ENCODE measurements around the gene LMNTD2. TPM values are rescaled to one million over a fixed set of nuclear protein-coding genes. Genes with fewer than 3 reads are reported as not detected.

The LMNTD2 gene
- total RNA-seq, 1 donor from 2014 or later = 4.2 TPM

DNA sequence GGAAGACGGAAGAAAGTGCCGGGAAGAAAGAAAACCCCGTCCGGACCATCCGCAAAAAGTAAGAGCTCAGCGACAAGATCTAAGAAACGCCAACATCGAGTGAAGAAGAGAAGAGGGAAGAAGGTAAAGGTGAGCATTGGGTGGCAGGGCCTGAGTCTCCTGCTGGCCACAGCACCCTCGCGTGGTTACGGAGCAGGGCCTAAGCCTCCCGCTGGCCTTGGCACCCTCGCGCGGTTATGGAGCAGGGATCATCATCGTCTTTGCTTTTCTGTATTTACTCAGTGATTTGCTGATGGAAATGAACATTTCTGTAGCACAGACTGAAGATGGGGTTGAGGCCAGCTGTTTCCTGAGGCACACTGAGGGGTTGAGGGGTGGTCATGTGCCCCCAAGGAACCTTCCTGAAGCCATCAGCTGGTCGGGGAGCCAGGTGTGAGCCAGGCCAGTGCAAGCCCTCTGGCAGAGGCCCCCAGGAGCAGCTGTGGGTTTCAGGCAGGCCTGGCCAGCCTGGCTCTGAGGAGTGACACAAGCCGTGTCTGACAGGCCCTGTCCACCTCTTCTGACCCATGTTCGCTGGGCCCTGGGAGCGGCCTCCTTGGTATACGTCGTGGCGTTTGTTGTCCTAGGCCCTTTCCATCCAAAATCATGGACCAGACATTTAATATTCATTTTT lies 41.2 kb upstream of the LMNTD2 start:
- Mint-ChIP-seq H3K27me3 (ENCODE audit: unreplicated experiment) (peaks cover 4% of the 10 kb centered on the region), H3K36me3 (ENCODE audit: low read depth, unreplicated experiment) (peaks cover 29% of the 10 kb centered on the region)
- no peak for DNase-seq (ENCODE audit: low spot score)

DNA sequence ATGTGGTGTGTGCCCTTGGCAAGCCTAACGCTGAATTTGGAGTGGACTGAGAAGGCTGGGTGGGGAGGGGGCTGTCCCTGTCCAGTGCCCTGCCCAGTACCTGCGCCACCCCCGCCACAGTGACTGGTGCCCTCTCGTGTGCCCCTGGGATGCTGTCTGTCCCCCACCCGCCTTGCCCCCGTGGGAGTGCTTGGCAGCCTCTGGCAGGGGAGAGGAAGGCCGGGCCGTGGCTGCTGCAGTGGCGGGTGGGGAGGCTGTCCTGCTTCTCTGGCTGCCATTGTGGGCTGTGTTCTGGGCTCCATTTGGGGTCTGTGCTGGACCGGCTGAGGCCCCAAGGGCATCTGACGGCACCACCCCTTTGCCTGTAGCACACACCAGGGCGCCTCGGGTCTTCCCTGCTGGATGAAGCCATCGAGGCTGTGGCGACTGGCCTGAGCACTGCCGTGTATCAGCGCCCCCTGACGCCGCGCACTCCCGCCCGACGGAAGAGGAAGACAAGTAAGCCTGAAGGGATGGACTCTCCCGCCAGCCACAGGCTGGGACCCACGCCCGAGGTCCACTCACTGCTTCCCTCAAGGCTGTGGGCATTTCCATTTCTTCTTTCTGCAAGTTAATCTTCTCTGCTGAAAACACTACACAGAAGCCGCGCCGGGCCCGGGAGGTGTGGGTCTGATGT lies 37.6 kb upstream of the LMNTD2 start:
- Mint-ChIP-seq H3K4me1 (ENCODE audit: unreplicated experiment) (no peaks in the 10 kb centered on the region), H3K27ac (ENCODE audit: unreplicated experiment) (no peak overlapping the region), H3K36me3 (ENCODE audit: low read depth, unreplicated experiment) (peaks cover 32% of the 10 kb centered on the region), H3K9me3 (ENCODE audit: unreplicated experiment) (no peaks in the 10 kb centered on the region), H3K4me3 (ENCODE audit: unreplicated experiment) (no peak overlapping the region), H3K27me3 (ENCODE audit: unreplicated experiment) (peaks cover 6% of the 10 kb centered on the region)
- TF ChIP-seq, protein P1, sequence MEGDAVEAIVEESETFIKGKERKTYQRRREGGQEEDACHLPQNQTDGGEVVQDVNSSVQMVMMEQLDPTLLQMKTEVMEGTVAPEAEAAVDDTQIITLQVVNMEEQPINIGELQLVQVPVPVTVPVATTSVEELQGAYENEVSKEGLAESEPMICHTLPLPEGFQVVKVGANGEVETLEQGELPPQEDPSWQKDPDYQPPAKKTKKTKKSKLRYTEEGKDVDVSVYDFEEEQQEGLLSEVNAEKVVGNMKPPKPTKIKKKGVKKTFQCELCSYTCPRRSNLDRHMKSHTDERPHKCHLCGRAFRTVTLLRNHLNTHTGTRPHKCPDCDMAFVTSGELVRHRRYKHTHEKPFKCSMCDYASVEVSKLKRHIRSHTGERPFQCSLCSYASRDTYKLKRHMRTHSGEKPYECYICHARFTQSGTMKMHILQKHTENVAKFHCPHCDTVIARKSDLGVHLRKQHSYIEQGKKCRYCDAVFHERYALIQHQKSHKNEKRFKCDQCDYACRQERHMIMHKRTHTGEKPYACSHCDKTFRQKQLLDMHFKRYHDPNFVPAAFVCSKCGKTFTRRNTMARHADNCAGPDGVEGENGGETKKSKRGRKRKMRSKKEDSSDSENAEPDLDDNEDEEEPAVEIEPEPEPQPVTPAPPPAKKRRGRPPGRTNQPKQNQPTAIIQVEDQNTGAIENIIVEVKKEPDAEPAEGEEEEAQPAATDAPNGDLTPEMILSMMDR (IDR thresholded peaks at IDR 0.05; ENCODE audit: unreplicated experiment) = no peak
- no peak for DNase-seq (ENCODE audit: low spot score)

More for the DNA sequence above, 41.2 kb upstream of the LMNTD2 start:
- no peaks in the 10 kb centered on the region for H3K9me3 Mint-ChIP-seq (ENCODE audit: unreplicated experiment)
- no peak overlapping the region for H3K27ac Mint-ChIP-seq (ENCODE audit: unreplicated experiment)
- TF ChIP-seq, protein P1 (IDR thresholded peaks at IDR 0.05; ENCODE audit: unreplicated experiment) = no peak
- H3K4me3 Mint-ChIP-seq (ENCODE audit: unreplicated experiment) = no peak overlapping the region
- no peaks in the 10 kb centered on the region for H3K4me1 Mint-ChIP-seq (ENCODE audit: unreplicated experiment)

DNA sequence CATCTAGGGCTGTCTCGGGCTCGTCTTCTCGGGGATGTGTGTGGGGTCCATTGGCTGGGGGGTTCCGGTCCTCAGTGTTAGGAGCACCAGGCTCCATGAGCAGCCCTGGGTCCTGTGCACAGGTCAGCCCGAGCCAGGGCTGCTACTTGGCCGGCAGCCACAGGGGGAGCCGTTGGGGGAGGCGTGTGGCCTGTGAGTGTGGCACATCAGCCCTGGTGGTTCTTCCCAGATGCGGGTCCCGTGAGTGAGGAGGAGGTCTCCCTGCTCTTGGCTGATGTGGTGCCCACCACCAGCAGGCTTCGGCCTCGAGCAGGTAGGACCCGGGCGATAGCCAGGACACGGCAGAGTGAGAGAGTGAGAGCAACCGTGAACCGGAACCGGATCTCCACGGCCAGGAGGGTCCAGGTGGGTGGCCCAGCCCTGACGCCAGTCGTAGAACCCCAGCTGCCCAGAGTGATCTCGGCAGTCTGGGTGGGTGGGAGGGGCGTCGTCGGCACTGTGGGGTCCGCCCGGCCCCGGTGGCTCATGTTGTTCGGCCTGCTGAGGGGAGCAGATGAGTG lies 36.7 kb upstream of the LMNTD2 start:
- H3K36me3 Mint-ChIP-seq (ENCODE audit: low read depth, unreplicated experiment) = peaks cover 38% of the 10 kb centered on the region
- peaks cover 7% of the 10 kb centered on the region for H3K27me3 Mint-ChIP-seq (ENCODE audit: unreplicated experiment)
- DNase-seq (ENCODE audit: low spot score) = peak; percentile 51

DNA sequence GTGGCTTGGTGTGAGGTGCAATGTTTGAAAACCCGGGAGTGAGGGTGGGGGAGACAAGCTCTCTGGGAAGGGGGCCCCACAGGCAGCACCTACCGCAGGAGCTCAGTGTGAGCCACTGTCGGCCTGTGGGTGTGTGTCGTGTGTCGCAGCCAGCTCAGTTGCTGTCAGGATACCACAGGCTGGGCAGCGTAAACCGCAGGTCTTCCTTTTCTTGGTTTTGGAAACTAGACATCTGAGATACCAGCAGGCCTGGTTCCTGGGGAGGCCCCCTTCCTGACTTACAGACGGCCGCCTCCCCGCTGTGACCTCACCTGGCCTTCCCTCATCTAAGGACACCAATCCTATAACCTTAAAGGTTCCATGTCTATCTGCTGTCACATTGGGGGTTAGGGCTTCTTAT lies 35.8 kb upstream of the LMNTD2 start:
- H3K9me3 Mint-ChIP-seq (ENCODE audit: unreplicated experiment) = no peaks in the 10 kb centered on the region
- TF ChIP-seq, protein P1 (IDR thresholded peaks at IDR 0.05; ENCODE audit: unreplicated experiment) = no peak
- H3K4me1 Mint-ChIP-seq (ENCODE audit: unreplicated experiment) = no peaks in the 10 kb centered on the region
- no peak overlapping the region for H3K27ac Mint-ChIP-seq (ENCODE audit: unreplicated experiment)
- H3K36me3 Mint-ChIP-seq (ENCODE audit: low read depth, unreplicated experiment) = peaks cover 34% of the 10 kb centered on the region
- DNase-seq (ENCODE audit: low spot score) = no peak
- H3K4me3 Mint-ChIP-seq (ENCODE audit: unreplicated experiment) = no peak overlapping the region
- peaks cover 4% of the 10 kb centered on the region for H3K27me3 Mint-ChIP-seq (ENCODE audit: unreplicated experiment)

More for the DNA sequence above, 36.7 kb upstream of the LMNTD2 start:
- H3K4me3 Mint-ChIP-seq (ENCODE audit: unreplicated experiment) = peak overlapping the region; percentile 31
- TF ChIP-seq, protein P1 (IDR thresholded peaks at IDR 0.05; ENCODE audit: unreplicated experiment) = peak; percentile 21
- H3K9me3 Mint-ChIP-seq (ENCODE audit: unreplicated experiment) = no peaks in the 10 kb centered on the region
- H3K27ac Mint-ChIP-seq (ENCODE audit: unreplicated experiment) = peak overlapping the region; percentile 36
- H3K4me1 Mint-ChIP-seq (ENCODE audit: unreplicated experiment) = no peaks in the 10 kb centered on the region

DNA sequence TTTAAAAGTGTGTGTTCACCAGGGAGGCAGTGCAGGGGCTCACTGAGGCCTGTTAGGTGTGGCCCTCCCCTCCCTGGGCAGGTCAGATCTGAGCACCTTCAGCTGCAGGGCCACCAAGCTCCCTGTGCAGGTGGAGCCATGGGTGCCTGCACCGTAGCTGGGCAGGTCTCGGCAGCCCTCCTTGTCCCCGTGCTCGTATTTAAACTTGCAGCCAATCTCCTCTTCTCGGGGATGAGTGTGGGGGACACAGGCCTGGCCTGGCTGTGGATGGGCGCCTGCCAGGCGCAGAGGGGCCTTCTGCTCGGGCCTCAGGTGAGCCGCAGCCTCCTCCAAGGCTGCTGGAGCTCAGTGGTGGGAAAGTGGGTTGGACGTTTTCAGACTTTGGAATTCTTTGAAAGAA lies 34.9 kb upstream of the LMNTD2 start:
- Mint-ChIP-seq H3K9me3 (ENCODE audit: unreplicated experiment) (no peaks in the 10 kb centered on the region), H3K27me3 (ENCODE audit: unreplicated experiment) (peaks cover 4% of the 10 kb centered on the region), H3K36me3 (ENCODE audit: low read depth, unreplicated experiment) (peaks cover 37% of the 10 kb centered on the region), H3K4me3 (ENCODE audit: unreplicated experiment) (no peak overlapping the region), H3K4me1 (ENCODE audit: unreplicated experiment) (no peaks in the 10 kb centered on the region), H3K27ac (ENCODE audit: unreplicated experiment) (no peak overlapping the region)
- no peak for DNase-seq (ENCODE audit: low spot score)
- TF ChIP-seq, protein P1 (IDR thresholded peaks at IDR 0.05; ENCODE audit: unreplicated experiment) = no peak

Measured in endothelial cell (in vitro differentiated cells).